WTC11 (cell line): Measurements from ENCODE around the gene KCNC2. TPM values are rescaled to one million over a fixed set of nuclear protein-coding genes. Genes with fewer than 3 reads are reported as not detected.

Experiments
- ATAC-seq: fragments of 200-7000 bp; cut with Tn5 transposase; 2 replicates; pipeline ENCODE4 v1.10.0; 2021; ENCODE audit warnings: mild to moderate bottlenecking, moderate library complexity
- CTCF ChIA-PET: fragments of 300-600 bp; sonication (Branson Sonifier 250); formaldehyde crosslinking; loops from one replicate; lab custom pipeline; 2021; ENCODE audit warnings: antibody characterized with exemption; lab: Charles Lee
- POLR2A ChIA-PET: fragments of 350-600 bp; sonication (Branson Sonifier 250); formaldehyde crosslinking; loops from one replicate; lab custom pipeline; 2021; ENCODE audit warnings: antibody characterized with exemption; lab: Charles Lee
- DNase-seq: peaks from one replicate; pipeline ENCODE4 v3.0.0; 2021; ENCODE audit warnings: low spot score
- H3K27ac Mint-ChIP-seq: 2 replicates; pipeline ENCODE4 v1.8.0; 2021; ENCODE audit warnings: mixed read lengths
- H3K27me3 Mint-ChIP-seq: 2 replicates; pipeline ENCODE4 v1.8.0; 2021; ENCODE audit warnings: low read depth, mild to moderate bottlenecking, moderate library complexity, mixed read lengths
- H3K36me3 Mint-ChIP-seq: 2 replicates; pipeline ENCODE4 v1.8.0; 2021; ENCODE audit warnings: mixed read lengths
- H3K4me1 Mint-ChIP-seq: 2 replicates; pipeline ENCODE4 v1.8.0; 2022; ENCODE audit warnings: mixed read lengths
- H3K4me3 Mint-ChIP-seq: 2 replicates; pipeline ENCODE4 v1.8.0; 2021; ENCODE audit warnings: mild to moderate bottlenecking, moderate library complexity, mixed read lengths
- H3K9me3 Mint-ChIP-seq: 2 replicates; pipeline ENCODE4 v1.8.0; 2021; ENCODE audit warnings: mixed read lengths
- AR ChIP-seq: fragments of 250-450 bp; sonication (Bioruptor Pico); IDR thresholded peaks from 2 replicates; pipeline ENCODE4 v1.9.0; 2021; ENCODE audit warnings: mild to moderate bottlenecking
- ARID4B ChIP-seq: sonication (generic); formaldehyde crosslinking; IDR thresholded peaks from 2 replicates; pipeline ENCODE4 v1.8.0; 2023; ENCODE audit warnings: missing genetic modification reagents, mild to moderate bottlenecking, borderline replicate concordance
- E2F5 ChIP-seq: sonication (generic); formaldehyde crosslinking; IDR thresholded peaks from 2 replicates; pipeline ENCODE4 v1.8.1; 2022; ENCODE audit warnings: mild to moderate bottlenecking, moderate library complexity, missing genetic modification reagents
- MAX ChIP-seq: sonication (generic); formaldehyde crosslinking; IDR thresholded peaks from 2 replicates; pipeline ENCODE4 v1.8.0; 2022; ENCODE audit warnings: mild to moderate bottlenecking, missing genetic modification reagents
- NFATC4 ChIP-seq: fragments of 250-450 bp; sonication (Bioruptor Pico); IDR thresholded peaks from 2 replicates; pipeline ENCODE4 v1.9.0; 2021; ENCODE audit warnings: mild to moderate bottlenecking
- NFYB ChIP-seq: sonication (generic); formaldehyde crosslinking; conservative IDR thresholded peaks from 2 replicates; pipeline ENCODE4 v1.8.0; 2022; ENCODE audit warnings: low read depth, missing genetic modification reagents
- PREB ChIP-seq: sonication (generic); formaldehyde crosslinking; IDR thresholded peaks from 2 replicates; pipeline ENCODE4 v1.8.1; 2022; ENCODE audit warnings: mild to moderate bottlenecking, missing genetic modification reagents, moderate library complexity, borderline replicate concordance
- RORB ChIP-seq: fragments of 250-450 bp; sonication (Bioruptor Pico); IDR thresholded peaks from 2 replicates; pipeline ENCODE4 v1.9.0; 2021; ENCODE audit warnings: mild to moderate bottlenecking
- SOX15 ChIP-seq: fragments of 250-450 bp; sonication (Bioruptor Pico); IDR thresholded peaks from 2 replicates; pipeline ENCODE4 v1.9.0; 2021; ENCODE audit warnings: mild to moderate bottlenecking
- ZNF138 ChIP-seq: sonication (generic); formaldehyde crosslinking; conservative IDR thresholded peaks from 2 replicates; pipeline ENCODE4 v1.8.1; 2022; ENCODE audit warnings: mild to moderate bottlenecking, moderate library complexity, missing genetic modification reagents
- ZNF263 ChIP-seq: sonication (generic); formaldehyde crosslinking; IDR thresholded peaks from 2 replicates; pipeline ENCODE4 v1.8.1; 2022; ENCODE audit warnings: low read depth, mild to moderate bottlenecking, moderate library complexity, missing genetic modification reagents
- ZNF281 ChIP-seq: sonication (generic); formaldehyde crosslinking; IDR thresholded peaks from 2 replicates; pipeline ENCODE4 v1.8.0; 2023; ENCODE audit warnings: mild to moderate bottlenecking, missing genetic modification reagents
- ZNF396 ChIP-seq: fragments of 250-450 bp; sonication (Bioruptor Pico); IDR thresholded peaks from 2 replicates; pipeline ENCODE4 v1.8.0; 2021; ENCODE audit warnings: mild to moderate bottlenecking, moderate library complexity, borderline replicate concordance
- ZNF512 ChIP-seq: sonication (generic); formaldehyde crosslinking; IDR thresholded peaks from 2 replicates; pipeline ENCODE4 v1.8.1; 2022; ENCODE audit warnings: missing genetic modification reagents, borderline replicate concordance
- ZNF671 ChIP-seq: fragments of 250-450 bp; sonication (Bioruptor Pico); IDR thresholded peaks from 2 replicates; pipeline ENCODE4 v1.8.0; 2021; ENCODE audit warnings: mild to moderate bottlenecking
- total RNA-seq: library from RNA; stranded (reverse); gene quantifications from 3 replicates; pipeline ENCODE4 v1.2.3, GENCODE V29; 2021

KCNC2 gene
- total RNA-seq, 1 experiment from 2014 or later, result not detected

- TF ChIP-seq ZNF281 (CRISPR knock-in tag), result no peak
- TF ChIP-seq, all 79 proteins: peak for 0
These were observed 53.7 kb downstream of the KCNC2 start (continued) for GRCh38 chr12:75155962-75156361.

GRCh38 chr12:75154388-75154787, 55.3 kb downstream of the KCNC2 start:
- POLR2A ChIA-PET, result no interaction called here
- Mint-ChIP-seq H3K4me3 (no peak overlapping the region), H3K4me1 (no peaks in the 10 kb centered on the region), H3K36me3 (no peaks in the 10 kb centered on the region), H3K27ac (no peak overlapping the region), H3K27me3 (no peaks in the 10 kb centered on the region), H3K9me3 (no peaks in the 10 kb centered on the region)
- no peak for ATAC-seq
- no peak for TF ChIP-seq ZNF263 (CRISPR knock-in tag)
- no peak for TF ChIP-seq RORB (CRISPR knock-in tag)
- TF ChIP-seq NFYB (CRISPR knock-in tag), result no peak
- no peak for TF ChIP-seq ARID4B (CRISPR knock-in tag)
- no peak for TF ChIP-seq AR (CRISPR knock-in tag)
- no peak for TF ChIP-seq NFATC4 (CRISPR knock-in tag)
- no peak for TF ChIP-seq MAX (CRISPR knock-in tag)
- no peak for TF ChIP-seq PREB
- no peak for TF ChIP-seq ZNF671 (CRISPR knock-in tag)
- CTCF ChIA-PET, result no interaction called here
- no peak for DNase-seq

GRCh38 chr12:75139196-75139595, 70.4 kb downstream of the KCNC2 start:
- H3K4me3 Mint-ChIP-seq, result no peak overlapping the region
- H3K9me3 Mint-ChIP-seq, result no peaks in the 10 kb centered on the region
- POLR2A ChIA-PET, result no interaction called here
- DNase-seq, result no peak
- no peak for ATAC-seq
- H3K36me3 Mint-ChIP-seq, result no peaks in the 10 kb centered on the region
- no peaks in the 10 kb centered on the region for H3K4me1 Mint-ChIP-seq
- no peaks in the 10 kb centered on the region for H3K27me3 Mint-ChIP-seq
- CTCF ChIA-PET, result no interaction called here
- H3K27ac Mint-ChIP-seq, result no peak overlapping the region
- TF ChIP-seq ZNF138 (no peak), ZNF396 (CRISPR knock-in tag) (no peak), ZNF281 (CRISPR knock-in tag) (no peak), E2F5 (CRISPR knock-in tag) (no peak), SOX15 (CRISPR knock-in tag) (no peak), ZNF512 (CRISPR knock-in tag) (no peak)
